HFF-Myc (cell line): ENCODE data around the gene PPIF.

ENCODE experiments used
- DNase-seq: peaks from one replicate; pipeline ENCODE4 v3.0.0-alpha.2; 2011; ENCODE audit warnings: low read depth; ENCODE audit errors: extremely low read depth
- H3K4me3 ChIP-seq: replicated peaks from 2 replicates; pipeline ENCODE4 v1.5.1; 2011; ENCODE audit warnings: low read depth, mild to moderate bottlenecking, control low read depth, low read length
- CTCF ChIP-seq: IDR thresholded peaks from 2 replicates; pipeline ENCODE4 v1.5.1; 2012; ENCODE audit warnings: mild to moderate bottlenecking, low read depth, low read length, control low read depth; ENCODE audit errors: missing control alignments

Gene PPIF

GRCh38 chr10:79313911-79314439 is 33.3 kb upstream of the PPIF start:
- no peak for TF ChIP-seq CTCF
- no peak for DNase-seq
- no peak overlapping the region for H3K4me3 ChIP-seq

- H3K4me3 ChIP-seq: no peak overlapping the region
- DNase-seq: no peak
- TF ChIP-seq CTCF: no peak
Measured at GRCh38 chr10:79314761-79315601, 32.3 kb upstream of the PPIF start.

GRCh38 chr10:79315602-79315920 is 31.7 kb upstream of the PPIF start:
- no peak overlapping the region for H3K4me3 ChIP-seq
- no peak for DNase-seq
- no peak for TF ChIP-seq CTCF

- DNase-seq: no peak
Measured at GRCh38 chr10:79316671-79317431, 30.4 kb upstream of the PPIF start.

GRCh38 chr10:79318369-79318768 is 28.9 kb upstream of the PPIF start:
- TF ChIP-seq CTCF: no peak
- no peak for DNase-seq
- no peak overlapping the region for H3K4me3 ChIP-seq

More at GRCh38 chr10:79316671-79317431, 30.4 kb upstream of the PPIF start:
- no peak for TF ChIP-seq CTCF
- H3K4me3 ChIP-seq: no peak overlapping the region

GRCh38 chr10:79319115-79319771 is 28.0 kb upstream of the PPIF start:
- DNase-seq: no peak
- no peak for TF ChIP-seq CTCF

More at GRCh38 chr10:79319115-79319771, 28.0 kb upstream of the PPIF start:
- no peak overlapping the region for H3K4me3 ChIP-seq
